Daoy (cell line): ENCODE data around the gene GZMB. TPM values are rescaled to one million over a fixed set of nuclear protein-coding genes. Genes with fewer than 3 reads are reported as not detected.
"Not testable (repeated sequence)": the region's sequence is repeated elsewhere in the genome, so short reads cannot be mapped to it uniquely, and the experiment has no call there.

Source experiments
- DNase-seq: peaks from one replicate; pipeline ENCODE4 v3.0.0-alpha.2; 2015; ENCODE audit warnings: low read depth
- total RNA-seq: library from RNA; depleted of rRNA; stranded (reverse); fragments of >200 nt; shearing (Covaris generic); gene quantifications from 2 replicates; pipeline ENCODE4 v1.2.3, GENCODE V29; 2014

GZMB gene
- total RNA-seq, 1 experiment from 2014 or later = not detected

- DNase-seq = no peak
Measured at GRCh38 chr14:24631749-24632335, 2.1 kb downstream of the GZMB start.

GRCh38 chr14:24630872-24631477 lies 3.0 kb downstream of the GZMB start:
- no peak for DNase-seq

GRCh38 chr14:24630087-24630871 lies 3.7 kb downstream of the GZMB start:
- no peak for DNase-seq

GRCh38 chr14:24629521-24629920 lies 4.5 kb downstream of the GZMB start:
- no peak for DNase-seq

- no peak for DNase-seq
Measured at GRCh38 chr14:24613747-24614146, 20.2 kb downstream of the GZMB start.

- DNase-seq = no peak
Measured at GRCh38 chr14:24613241-24613640, 20.7 kb downstream of the GZMB start.

- DNase-seq = no peak
Measured at GRCh38 chr14:24612196-24612595, 21.8 kb downstream of the GZMB start.

GRCh38 chr14:24609655-24610344 lies 24.2 kb downstream of the GZMB start, which contains the start of gene GZMH:
Gene GZMH, minus strand, starts transcription at chr14:24609685. Its CDS starts 72 bp downstream, at chr14:24609613.
- no peak for DNase-seq

- no peak for DNase-seq
Measured at GRCh38 chr14:24607635-24608514, 26.1 kb downstream of the GZMB start.

- DNase-seq = no peak
Measured at GRCh38 chr14:24607081-24607480, 26.9 kb downstream of the GZMB start.

GRCh38 chr14:24606297-24606696 lies 27.7 kb downstream of the GZMB start:
- no peak for DNase-seq

GRCh38 chr14:24605435-24606190 lies 28.4 kb downstream of the GZMB start:
- DNase-seq = no peak

- DNase-seq = no peak
Measured at GRCh38 chr14:24597403-24597802, 36.6 kb downstream of the GZMB start.

- DNase-seq = no peak
Measured at GRCh38 chr14:24595073-24595808, 38.7 kb downstream of the GZMB start.

- DNase-seq = not testable (repeated sequence)
Measured at GRCh38 chr14:24591004-24591403, 43.0 kb downstream of the GZMB start.

GRCh38 chr14:24584402-24584801 lies 49.6 kb downstream of the GZMB start:
- not testable (repeated sequence) for DNase-seq
